SK-N-SH (cell line): ENCODE measurements around the gene MAP4K1. TPM values are rescaled to one million over a fixed set of nuclear protein-coding genes. Genes with fewer than 3 reads are reported as not detected.

Experiments used
- CTCF ChIA-PET: fragments of 300-600, 350-600 bp; formaldehyde crosslinking; extraction: SDS; loops from one replicate; lab custom pipeline; 2021; lab: Yijun Ruan, JAX
- POLR2A ChIA-PET: fragments of 350-600 bp; sonication (Branson Sonifier 250); formaldehyde crosslinking; extraction: SDS; loops from one replicate; lab custom pipeline; 2020; ENCODE audit warnings: antibody characterized with exemption, inconsistent platforms; lab: Yijun Ruan, JAX
- DNase-seq: peaks from one replicate; pipeline ENCODE4 v3.0.0; 2012
- H2AFZ ChIP-seq: fragments of 200-600 bp; sonication (generic); 2 replicates; pipeline ENCODE4 v1.8.1; 2016; ENCODE audit warnings: antibody characterized with exemption, mild to moderate bottlenecking, low read depth
- H3F3A ChIP-seq: fragments of 200-600 bp; sonication (generic); replicated peaks from 2 replicates; pipeline ENCODE3; 2016; ENCODE audit warnings: antibody characterized with exemption, mild to moderate bottlenecking; ENCODE audit not compliant: insufficient read depth
- H3K27ac ChIP-seq, 2 experiments: fragments of 200-500 bp in 1 of 2; fragments of 200-600 bp in 1 of 2; sonication (Bioruptor generic) in 1 of 2; sonication (generic), shearing (Covaris generic) in 1 of 2; 2 replicates each; pipeline versions ENCODE4 v1.5.1 to v1.6.1; 2014 to 2016; ENCODE audit warnings: low read depth in 2 of 2, inconsistent platforms in 1 of 2, low read length in 1 of 2, mild to moderate bottlenecking in 1 of 2, mixed read lengths in 1 of 2
- H3K27me3 ChIP-seq: fragments of 200-600 bp; sonication (generic), shearing (Covaris generic); 2 replicates; pipeline ENCODE4 v1.6.1; 2016; ENCODE audit warnings: mixed run types; ENCODE audit not compliant: insufficient read depth
- H3K36me3 ChIP-seq, 2 experiments: fragments of 200-500 bp in 1 of 2; fragments of 200-600 bp in 1 of 2; sonication (Bioruptor generic) in 1 of 2; sonication (generic) in 1 of 2; replicated peaks in 1 of 2; 2 replicates each; pipeline versions ENCODE3 to v1.5.1; 2014 to 2016; ENCODE audit warnings: low read length in 1 of 2, mild to moderate bottlenecking in 1 of 2; ENCODE audit not compliant: insufficient read depth in 2 of 2, control insufficient read depth in 1 of 2
- H3K4me1 ChIP-seq, 2 experiments: fragments of 200-500 bp in 1 of 2; fragments of 200-600 bp in 1 of 2; sonication (Bioruptor generic) in 1 of 2; sonication (generic), shearing (Covaris generic) in 1 of 2; 2 replicates each; pipeline versions ENCODE4 v1.5.1 to v1.6.1; 2014 to 2016; ENCODE audit warnings: low read depth in 1 of 2, low read length in 1 of 2, mixed run types in 1 of 2; ENCODE audit not compliant: insufficient read depth in 2 of 2, control insufficient read depth in 1 of 2
- H3K4me2 ChIP-seq: fragments of 200-600 bp; sonication (generic), shearing (Covaris generic); 2 replicates; pipeline ENCODE4 v1.6.1; 2017; ENCODE audit warnings: mixed run types
- H3K4me3 ChIP-seq, 2 experiments: fragments of 200-500 bp in 1 of 2; fragments of 200-600 bp in 1 of 2; sonication (Bioruptor generic) in 1 of 2; sonication (generic), shearing (Covaris generic) in 1 of 2; 2 replicates each; pipeline versions ENCODE4 v1.5.1 to v1.8.1; 2014 to 2016; ENCODE audit warnings: low read depth in 2 of 2, inconsistent platforms in 1 of 2, low read length in 1 of 2, mild to moderate bottlenecking in 1 of 2, mixed read lengths in 1 of 2, moderate library complexity in 1 of 2
- H3K79me2 ChIP-seq: fragments of 200-600 bp; sonication (generic); 2 replicates; pipeline ENCODE4 v1.8.1; 2017; ENCODE audit warnings: mild to moderate bottlenecking; ENCODE audit not compliant: insufficient read depth
- H3K9ac ChIP-seq: fragments of 200-600 bp; sonication (generic); 2 replicates; pipeline ENCODE4 v1.6.1; 2017; ENCODE audit warnings: mixed run types
- H3K9me2 ChIP-seq: fragments of 200-600 bp; sonication (generic); 2 replicates; pipeline ENCODE4 v1.6.1; 2017; ENCODE audit warnings: mixed run types
- H3K9me3 ChIP-seq: fragments of 200-600 bp; sonication (generic); 2 replicates; pipeline ENCODE4 v1.6.1; 2017; ENCODE audit warnings: mixed run types, mild to moderate bottlenecking, moderate library complexity
- H4K20me1 ChIP-seq: fragments of 200-600 bp; sonication (generic); 2 replicates; pipeline ENCODE4 v1.6.1; 2017; ENCODE audit warnings: mild to moderate bottlenecking, mixed run types; ENCODE audit not compliant: insufficient read depth
- ELF1 ChIP-seq: IDR thresholded peaks from 2 replicates; pipeline ENCODE4 v1.4.0; 2012
- FOXJ3 ChIP-seq: sonication (generic); formaldehyde crosslinking; IDR thresholded peaks from 2 replicates; pipeline ENCODE4 v1.5.1; 2020; ENCODE audit warnings: mild to moderate bottlenecking, missing genetic modification reagents
- FOXM1 ChIP-seq: IDR thresholded peaks from 2 replicates; pipeline ENCODE4 v1.4.0; 2012; ENCODE audit warnings: low read depth, mild to moderate bottlenecking
- GATA2 ChIP-seq: sonication (generic); formaldehyde crosslinking; IDR thresholded peaks from 2 replicates; pipeline ENCODE4 v1.5.0; 2020; ENCODE audit warnings: mild to moderate bottlenecking, missing genetic modification reagents
- NFIC ChIP-seq: IDR thresholded peaks from 2 replicates; pipeline ENCODE4 v1.4.0; 2012; ENCODE audit warnings: borderline replicate concordance
- RAD21 ChIP-seq: IDR thresholded peaks from 2 replicates; pipeline ENCODE4 v1.6.1; 2012; ENCODE audit warnings: mild to moderate bottlenecking, low read length
- RCOR1 ChIP-seq: fragments of 150-350 bp; IDR thresholded peaks from 2 replicates; pipeline ENCODE4 v1.6.1; 2017; ENCODE audit warnings: antibody characterized with exemption, low read length
- SIN3A ChIP-seq: IDR thresholded peaks from 2 replicates; pipeline ENCODE4 v1.6.1; 2012; ENCODE audit warnings: low read depth, mild to moderate bottlenecking, low read length, moderate library complexity, borderline replicate concordance
- TAF1 ChIP-seq: IDR thresholded peaks from 2 replicates; pipeline ENCODE4 v1.6.1; 2012; ENCODE audit warnings: low read depth, mild to moderate bottlenecking, low read length, moderate library complexity, borderline replicate concordance
- YY1 ChIP-seq: IDR thresholded peaks from 2 replicates; pipeline ENCODE4 v1.4.0; 2012; ENCODE audit warnings: low read depth, mild to moderate bottlenecking
- WGBS: methylation state at CpG from one replicate; pipeline ENCODE4 v1.1.6; 2017; ENCODE audit warnings: low lambda C conversion rate; 5-methylcytosine and 5-hydroxymethylcytosine counted together
- polyA plus RNA-seq, 3 experiments: library from polyadenylated mRNA; depleted of rRNA; stranded (reverse); fragments of >200 nt; gene quantifications; 2 replicates each; pipeline ENCODE4 v1.2.3, GENCODE V29; 2012
- TF ChIP-seq, protein P1 (sequence below): fragments of 150-350 bp; IDR thresholded peaks from 2 replicates; pipeline ENCODE4 v1.6.1; 2016; ENCODE audit warnings: mild to moderate bottlenecking, low read depth, low read length
- TF ChIP-seq, protein P2 (sequence below): IDR thresholded peaks from 2 replicates; pipeline ENCODE4 v1.4.0; 2012; ENCODE audit warnings: low read depth, borderline replicate concordance
- TF ChIP-seq, protein P3 (sequence below): IDR thresholded peaks from 2 replicates; pipeline ENCODE4 v1.4.0; 2012; ENCODE audit warnings: low read depth, borderline replicate concordance
- TF ChIP-seq, protein P4 (sequence below): fragments of 150-350 bp; IDR thresholded peaks from 2 replicates; pipeline ENCODE4 v1.6.1; 2017; ENCODE audit warnings: antibody characterized with exemption, low read length, low read depth, borderline replicate concordance
- TF ChIP-seq, protein P5 (sequence below): fragments of 200-600 bp; sonication (generic); IDR thresholded peaks from 2 replicates; pipeline ENCODE4 v1.6.1; 2017; ENCODE audit warnings: antibody characterized with exemption, mild to moderate bottlenecking, moderate library complexity

The MAP4K1 gene
- polyA plus RNA-seq, 1 of the 3 experiments (the other 2 are of a cell fraction), result 0.31 TPM

DNA sequence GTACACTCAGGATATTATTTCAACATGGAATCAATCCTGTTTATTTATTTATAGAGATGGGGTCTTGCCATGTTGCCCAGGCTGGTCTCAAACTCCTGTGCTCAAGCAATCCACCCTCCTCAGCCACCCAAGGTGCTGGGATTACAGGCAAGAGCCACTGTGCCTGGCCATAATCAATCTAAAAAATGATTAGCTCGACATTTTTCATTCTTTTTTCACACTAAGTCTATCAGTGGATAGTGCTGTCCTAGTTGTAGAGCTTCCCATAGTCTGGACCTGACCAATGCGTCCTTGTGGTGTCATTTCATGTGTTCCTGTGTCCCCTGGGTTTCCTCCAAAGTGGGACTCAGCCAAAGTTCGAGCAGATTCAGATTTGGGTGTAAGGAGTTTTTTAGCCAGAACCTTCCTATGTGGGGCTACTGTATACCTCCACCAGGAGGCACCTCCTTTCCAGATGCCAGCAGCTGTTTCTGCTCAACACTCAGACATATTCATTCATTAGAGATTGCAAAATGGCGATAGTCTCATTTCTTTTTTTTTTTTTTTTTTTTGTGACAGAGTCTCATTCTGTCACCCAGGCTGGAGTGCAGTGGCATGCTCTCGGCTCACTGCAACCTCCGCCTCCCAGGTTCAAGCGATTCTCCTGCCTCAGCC lies 61.1 kb downstream of the MAP4K1 start:
- no peak overlapping the region for H3K4me2 ChIP-seq
- H3K4me1 ChIP-seq, result no peaks in the 10 kb centered on the region; a peak in 1 of 4 replicates
- H3K36me3 ChIP-seq, result no peaks in the 10 kb centered on the region
- POLR2A ChIA-PET, result no interaction called here
- no peak for DNase-seq
- H3K9ac ChIP-seq, result no peak overlapping the region
- WGBS, result 45% methylated on average over 7 of the region's 7 CpGs
- H2AFZ ChIP-seq, result no peak overlapping the region
- no peak overlapping the region for H3K27ac ChIP-seq
- no peaks in the 10 kb centered on the region for H3K79me2 ChIP-seq
- H3F3A ChIP-seq, result no peaks in the 10 kb centered on the region
- H3K27me3 ChIP-seq, result no peaks in the 10 kb centered on the region
- H3K4me3 ChIP-seq, result no peak overlapping the region
- TF ChIP-seq, protein P1, sequence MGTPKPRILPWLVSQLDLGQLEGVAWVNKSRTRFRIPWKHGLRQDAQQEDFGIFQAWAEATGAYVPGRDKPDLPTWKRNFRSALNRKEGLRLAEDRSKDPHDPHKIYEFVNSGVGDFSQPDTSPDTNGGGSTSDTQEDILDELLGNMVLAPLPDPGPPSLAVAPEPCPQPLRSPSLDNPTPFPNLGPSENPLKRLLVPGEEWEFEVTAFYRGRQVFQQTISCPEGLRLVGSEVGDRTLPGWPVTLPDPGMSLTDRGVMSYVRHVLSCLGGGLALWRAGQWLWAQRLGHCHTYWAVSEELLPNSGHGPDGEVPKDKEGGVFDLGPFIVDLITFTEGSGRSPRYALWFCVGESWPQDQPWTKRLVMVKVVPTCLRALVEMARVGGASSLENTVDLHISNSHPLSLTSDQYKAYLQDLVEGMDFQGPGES, result no peak
- no peak for TF ChIP-seq TAF1
- TF ChIP-seq FOXM1, result no peak
- no peak for TF ChIP-seq NFIC
- TF ChIP-seq GATA2 (CRISPR knock-in tag), result no peak
- TF ChIP-seq, protein P2, sequence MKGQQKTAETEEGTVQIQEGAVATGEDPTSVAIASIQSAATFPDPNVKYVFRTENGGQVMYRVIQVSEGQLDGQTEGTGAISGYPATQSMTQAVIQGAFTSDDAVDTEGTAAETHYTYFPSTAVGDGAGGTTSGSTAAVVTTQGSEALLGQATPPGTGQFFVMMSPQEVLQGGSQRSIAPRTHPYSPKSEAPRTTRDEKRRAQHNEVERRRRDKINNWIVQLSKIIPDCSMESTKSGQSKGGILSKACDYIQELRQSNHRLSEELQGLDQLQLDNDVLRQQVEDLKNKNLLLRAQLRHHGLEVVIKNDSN, result no peak
- no peak; the same call in 1 of the 2 replicates for TF ChIP-seq RAD21
- TF ChIP-seq RCOR1, result no peak
- no peak for TF ChIP-seq YY1
- no peak for TF ChIP-seq SIN3A
- TF ChIP-seq, protein P3, sequence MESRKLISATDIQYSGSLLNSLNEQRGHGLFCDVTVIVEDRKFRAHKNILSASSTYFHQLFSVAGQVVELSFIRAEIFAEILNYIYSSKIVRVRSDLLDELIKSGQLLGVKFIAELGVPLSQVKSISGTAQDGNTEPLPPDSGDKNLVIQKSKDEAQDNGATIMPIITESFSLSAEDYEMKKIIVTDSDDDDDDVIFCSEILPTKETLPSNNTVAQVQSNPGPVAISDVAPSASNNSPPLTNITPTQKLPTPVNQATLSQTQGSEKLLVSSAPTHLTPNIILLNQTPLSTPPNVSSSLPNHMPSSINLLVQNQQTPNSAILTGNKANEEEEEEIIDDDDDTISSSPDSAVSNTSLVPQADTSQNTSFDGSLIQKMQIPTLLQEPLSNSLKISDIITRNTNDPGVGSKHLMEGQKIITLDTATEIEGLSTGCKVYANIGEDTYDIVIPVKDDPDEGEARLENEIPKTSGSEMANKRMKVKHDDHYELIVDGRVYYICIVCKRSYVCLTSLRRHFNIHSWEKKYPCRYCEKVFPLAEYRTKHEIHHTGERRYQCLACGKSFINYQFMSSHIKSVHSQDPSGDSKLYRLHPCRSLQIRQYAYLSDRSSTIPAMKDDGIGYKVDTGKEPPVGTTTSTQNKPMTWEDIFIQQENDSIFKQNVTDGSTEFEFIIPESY, result no peak
- no peak for TF ChIP-seq ELF1
- TF ChIP-seq, protein P4, sequence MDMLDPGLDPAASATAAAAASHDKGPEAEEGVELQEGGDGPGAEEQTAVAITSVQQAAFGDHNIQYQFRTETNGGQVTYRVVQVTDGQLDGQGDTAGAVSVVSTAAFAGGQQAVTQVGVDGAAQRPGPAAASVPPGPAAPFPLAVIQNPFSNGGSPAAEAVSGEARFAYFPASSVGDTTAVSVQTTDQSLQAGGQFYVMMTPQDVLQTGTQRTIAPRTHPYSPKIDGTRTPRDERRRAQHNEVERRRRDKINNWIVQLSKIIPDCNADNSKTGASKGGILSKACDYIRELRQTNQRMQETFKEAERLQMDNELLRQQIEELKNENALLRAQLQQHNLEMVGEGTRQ, result no peak
- TF ChIP-seq, protein P5, sequence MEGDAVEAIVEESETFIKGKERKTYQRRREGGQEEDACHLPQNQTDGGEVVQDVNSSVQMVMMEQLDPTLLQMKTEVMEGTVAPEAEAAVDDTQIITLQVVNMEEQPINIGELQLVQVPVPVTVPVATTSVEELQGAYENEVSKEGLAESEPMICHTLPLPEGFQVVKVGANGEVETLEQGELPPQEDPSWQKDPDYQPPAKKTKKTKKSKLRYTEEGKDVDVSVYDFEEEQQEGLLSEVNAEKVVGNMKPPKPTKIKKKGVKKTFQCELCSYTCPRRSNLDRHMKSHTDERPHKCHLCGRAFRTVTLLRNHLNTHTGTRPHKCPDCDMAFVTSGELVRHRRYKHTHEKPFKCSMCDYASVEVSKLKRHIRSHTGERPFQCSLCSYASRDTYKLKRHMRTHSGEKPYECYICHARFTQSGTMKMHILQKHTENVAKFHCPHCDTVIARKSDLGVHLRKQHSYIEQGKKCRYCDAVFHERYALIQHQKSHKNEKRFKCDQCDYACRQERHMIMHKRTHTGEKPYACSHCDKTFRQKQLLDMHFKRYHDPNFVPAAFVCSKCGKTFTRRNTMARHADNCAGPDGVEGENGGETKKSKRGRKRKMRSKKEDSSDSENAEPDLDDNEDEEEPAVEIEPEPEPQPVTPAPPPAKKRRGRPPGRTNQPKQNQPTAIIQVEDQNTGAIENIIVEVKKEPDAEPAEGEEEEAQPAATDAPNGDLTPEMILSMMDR, result no peak
- no peak for TF ChIP-seq FOXJ3 (CRISPR knock-in tag)
- H3K9me2 ChIP-seq, result no peaks in the 10 kb centered on the region
- no peaks in the 10 kb centered on the region for H3K9me3 ChIP-seq
- CTCF ChIA-PET, result no interaction called here
- no peaks in the 10 kb centered on the region for H4K20me1 ChIP-seq
